Stomach (tissue), 9 donors: ENCODE data around the gene GAN. TPM values are rescaled to one million over a fixed set of nuclear protein-coding genes. Genes with fewer than 3 reads are reported as not detected.
A peak's percentile ranks its signal among the peaks of the same experiment; 100 is the strongest.
"Not testable (repeated sequence)": the region's sequence is repeated elsewhere in the genome, so short reads cannot be mapped to it uniquely, and the experiment has no call there.

Experiments
- DNase-seq, 2 donors: peaks; one replicate each; pipeline versions ENCODE4 v3.0.0 to v3.0.0-alpha.2; 2013 to 2019
- H3K27ac ChIP-seq, 5 donors: fragments of 200-600 bp in 4 of 5; sonication (generic) in 4 of 5; one replicate each; pipeline ENCODE4 v1.5.1; 2013 to 2019; ENCODE audit warnings: mild to moderate bottlenecking in 1 of 5, moderate library complexity in 1 of 5
- H3K27me3 ChIP-seq, 3 donors: fragments of 200-600 bp; sonication (generic); one replicate each; pipeline ENCODE4 v1.5.1; 2017 to 2019; ENCODE audit warnings: mixed run types in 1 of 3
- H3K36me3 ChIP-seq, 4 donors: fragments of 200-600 bp; sonication (generic); 1 replicate in 3 of 4; 2 replicates in 1 of 4; pipeline ENCODE4 v1.5.1; 2016 to 2019
- H3K4me1 ChIP-seq, 4 donors: fragments of 200-600 bp; sonication (generic); one replicate each; pipeline ENCODE4 v1.5.1; 2016 to 2019
- H3K4me3 ChIP-seq, 4 donors: fragments of 200-600 bp; sonication (generic) in 3 of 4; one replicate each; pipeline ENCODE4 v1.5.1; 2016 to 2019; ENCODE audit warnings: mild to moderate bottlenecking in 1 of 4
- H3K9me3 ChIP-seq, 4 donors: fragments of 200-600 bp; sonication (generic); one replicate each; pipeline ENCODE4 v1.5.1; 2016 to 2019
- CTCF ChIP-seq, 7 experiments: fragments of 450-650 bp in 4 of 7; fragments of 200-600 bp in 3 of 7; sonication (generic) in 3 of 7; IDR thresholded peaks; one replicate each; pipeline ENCODE4 v1.5.1; 2016 to 2019; ENCODE audit warnings: antibody characterized with exemption in 7 of 7, control low read depth in 2 of 7, mild to moderate bottlenecking in 1 of 7
- EP300 ChIP-seq: sonication (generic); formaldehyde crosslinking; IDR thresholded peaks from one replicate; pipeline ENCODE4 v1.6.1; 2017; ENCODE audit warnings: antibody characterized with exemption
- POLR2A ChIP-seq, 4 donors: fragments of 450-650 bp; IDR thresholded peaks; one replicate each; pipeline ENCODE4 v1.6.1; 2016; ENCODE audit warnings: antibody characterized with exemption in 4 of 4, control low read depth in 2 of 4, mild to moderate bottlenecking in 1 of 4, moderate library complexity in 1 of 4
- POLR2AphosphoS5 ChIP-seq, 3 donors: sonication (generic); formaldehyde crosslinking; IDR thresholded peaks; one replicate each; pipeline ENCODE4 v1.6.1; 2016; ENCODE audit warnings: antibody characterized with exemption in 3 of 3
- WGBS, 5 donors: extraction: QIAGEN DNeasy Blood & Tissue Kit in 3 of 5; methylation state at CpG; one replicate each; pipeline versions ENCODE4 v1.1.5 to v1.1.7; 2013 to 2018; 5-methylcytosine and 5-hydroxymethylcytosine counted together
- intact Hi-C: fragments of 100-400 bp; cut with DNase I; formaldehyde crosslinking; loops from one replicate; pipeline ENCODE4 v1.15.1; 2023; ENCODE audit warnings: low total_unique reads
- polyA plus RNA-seq, 3 donors: library from polyadenylated mRNA; stranded (reverse); fragments of 200-250 nt; gene quantifications; one replicate each; pipeline ENCODE4 v1.2.3, GENCODE V29; 2013
- total RNA-seq, 5 donors: library from RNA; depleted of rRNA; stranded (reverse); fragments of >200 nt; gene quantifications; one replicate each; pipeline versions ENCODE4 v1.1.0 to v1.2.3, GENCODE V29; 2014 to 2016
- donor health status: healthy with polysubstance abuse.
- donor health status: Bipolar disorder and iron deficiency.
- donor health status: healthy.

GAN gene
- total and polyA plus RNA-seq, 8 donors: 0.56 to 38.5 (median 7.6) TPM

- Histone ChIP-seq H3K27ac (peak overlapping the region in 1 of 5 donors; percentile 21), H3K27me3 (no peaks in the 10 kb centered on the region), H3K9me3 (peaks cover 0 to 13% (median 10%) of the 10 kb centered on the region in 4 donors), H3K4me3 (no peak overlapping the region), H3K4me1 (peaks cover 8 to 22% (median 10%) of the 10 kb centered on the region in 4 donors), H3K36me3 (no peaks in the 10 kb centered on the region)
- WGBS, 5 donors: 51 to 77% (median 63%) methylated on average over 18 to 19 of the region's 19 CpGs
- intact Hi-C loops: loop anchor here (10.0 kb wide), 2 partner anchors 224 to 324 kb away; no protein-coding TSS in a partner anchor
- TF ChIP-seq POLR2AphosphoS5 (IDR thresholded peaks at IDR 0.05): no peak
- no peak for TF ChIP-seq POLR2A (IDR thresholded peaks at IDR 0.05)
- TF ChIP-seq CTCF (IDR thresholded peaks at IDR 0.05): no peak
- TF ChIP-seq EP300: no peak
- peak in 1 of 2 donors; percentile 30 for DNase-seq
Measured at GRCh38 chr16:81401035-81401950, 86.5 kb downstream of the GAN start.

- Histone ChIP-seq H3K4me3 (peak overlapping the region in 1 of 4 donors; percentile 33), H3K9me3 (peaks cover 0 to 13% (median 10%) of the 10 kb centered on the region in 4 donors), H3K36me3 (no peaks in the 10 kb centered on the region), H3K27me3 (no peaks in the 10 kb centered on the region), H3K4me1 (peaks cover 8 to 19% (median 12%) of the 10 kb centered on the region in 4 donors), H3K27ac (no peak overlapping the region)
- WGBS, 5 donors: 18 to 25% (median 24%) methylated on average over 5 of the region's 5 CpGs
- no peak for DNase-seq
- intact Hi-C loops: loop anchor here (10.0 kb wide), 2 partner anchors 222 to 322 kb away; no protein-coding TSS in a partner anchor
- TF ChIP-seq POLR2A (IDR thresholded peaks at IDR 0.05) (no peak), EP300 (no peak), CTCF (IDR thresholded peaks at IDR 0.05) (no peak), POLR2AphosphoS5 (IDR thresholded peaks at IDR 0.05) (no peak)
Measured at GRCh38 chr16:81403208-81403600, 88.4 kb downstream of the GAN start.

- Histone ChIP-seq H3K27ac (no peak overlapping the region), H3K36me3 (no peaks in the 10 kb centered on the region), H3K27me3 (no peaks in the 10 kb centered on the region), H3K4me3 (peak overlapping the region; percentile 23 to 33 (median 25)), H3K9me3 (peaks cover 0 to 13% (median 10%) of the 10 kb centered on the region in 4 donors), H3K4me1 (peaks cover 8 to 19% (median 12%) of the 10 kb centered on the region in 4 donors)
- peak; percentile 93 to 94 for DNase-seq
- intact Hi-C loops: loop anchor here (10.0 kb wide), 2 partner anchors 221 to 321 kb away; no protein-coding TSS in a partner anchor
- 22 to 27% (median 25%) methylated on average over 25 to 37 of the region's 37 CpGs for WGBS, 5 donors
- TF ChIP-seq CTCF (IDR thresholded peaks at IDR 0.05) (peak in 6 of 7 experiments; percentile 36 to 97 (median 94)), POLR2AphosphoS5 (IDR thresholded peaks at IDR 0.05) (peak in 1 of 3 donors; percentile 78), POLR2A (IDR thresholded peaks at IDR 0.05) (no peak)
Measured at GRCh38 chr16:81403601-81404391, 89.0 kb downstream of the GAN start.

- intact Hi-C loops: loop anchor here (10.0 kb wide), 2 partner anchors 220 to 320 kb away; no protein-coding TSS in a partner anchor
- Histone ChIP-seq H3K4me1 (peaks cover 8 to 19% (median 12%) of the 10 kb centered on the region in 4 donors), H3K27ac (peak overlapping the region in 2 of 5 donors; percentile 53 to 65)
- not testable (repeated sequence) for H3K27me3 ChIP-seq, DNase-seq, H3K9me3 ChIP-seq, H3K36me3 ChIP-seq, H3K4me3 ChIP-seq
- 75 to 98% (median 93%) methylated on average over 2 of the region's 2 CpGs for WGBS, 5 donors
Measured at GRCh38 chr16:81405002-81405401, 90.2 kb downstream of the GAN start.
